Myocyte (in vitro differentiated cells): ENCODE measurements around the gene NANOS1. TPM values are rescaled to one million over a fixed set of nuclear protein-coding genes. Genes with fewer than 3 reads are reported as not detected.

ENCODE experiments used
- DNase-seq: peaks from one replicate; pipeline ENCODE4 v3.0.0-alpha.2; 2012; ENCODE audit warnings: low read depth
- total RNA-seq: library from RNA; depleted of rRNA; stranded (reverse); fragments of >200 nt; gene quantifications from 2 replicates; pipeline ENCODE4 v1.2.3, GENCODE V29; 2014

Gene NANOS1
- total RNA-seq, 1 donor from 2014 or later: 5.1 TPM

DNA sequence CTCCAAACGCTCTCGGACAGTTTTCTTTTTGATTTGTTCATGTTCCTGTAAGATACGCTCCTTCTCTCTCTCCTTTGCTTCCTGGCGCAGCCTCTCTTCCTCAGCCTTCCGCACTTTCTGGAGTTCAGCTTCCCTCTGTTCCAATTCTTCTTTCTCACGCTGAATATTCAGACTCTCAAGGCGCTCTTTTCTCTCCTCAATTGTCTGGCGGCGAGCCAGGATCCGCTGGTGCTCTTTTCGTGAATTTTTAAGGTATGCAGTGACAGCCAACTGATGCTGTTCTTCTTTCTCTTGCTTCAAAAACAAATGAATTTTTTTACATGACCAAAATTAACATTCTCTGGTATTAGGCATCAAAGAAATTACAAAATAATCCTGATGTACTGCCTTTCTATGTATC is 28.5 kb downstream of the NANOS1 start:
- DNase-seq: no peak

DNA sequence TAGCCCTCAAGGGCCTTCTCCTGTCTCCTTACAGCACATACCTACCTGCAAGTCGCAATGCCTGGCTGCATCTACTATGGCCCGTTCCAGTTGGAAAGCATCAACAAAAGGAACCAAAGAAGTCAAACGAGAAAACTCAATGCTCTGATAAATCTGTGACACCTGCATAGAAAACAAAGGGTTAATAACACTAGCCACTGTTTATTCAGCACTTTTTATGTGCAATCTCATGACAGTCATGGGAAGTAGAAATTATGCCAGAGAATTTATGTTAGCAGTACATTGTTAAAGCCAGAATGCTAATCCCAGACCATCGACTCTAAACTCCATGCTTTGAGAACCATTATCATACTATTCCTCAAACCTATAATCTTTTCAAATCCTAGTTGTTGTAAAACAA is 30.0 kb downstream of the NANOS1 start:
- DNase-seq: no peak

DNA sequence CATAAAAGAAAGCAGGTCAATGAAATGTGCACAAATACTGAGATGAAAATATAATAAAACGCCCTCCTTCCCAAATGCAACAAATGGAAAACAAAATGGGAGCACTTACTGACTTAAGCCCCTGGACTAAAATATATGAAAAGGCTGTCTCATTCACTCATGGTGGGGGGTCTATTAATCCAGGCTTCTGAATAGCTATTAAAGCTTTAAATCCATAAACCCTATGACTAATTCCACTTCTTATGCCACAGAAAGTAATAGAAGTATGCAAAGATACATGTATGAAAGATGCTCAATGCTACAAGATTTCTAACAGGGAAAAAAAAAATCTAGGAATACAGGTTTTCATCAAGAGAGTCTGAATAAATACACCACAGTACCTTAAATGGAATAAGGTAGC is 30.6 kb downstream of the NANOS1 start:
- no peak for DNase-seq

DNA sequence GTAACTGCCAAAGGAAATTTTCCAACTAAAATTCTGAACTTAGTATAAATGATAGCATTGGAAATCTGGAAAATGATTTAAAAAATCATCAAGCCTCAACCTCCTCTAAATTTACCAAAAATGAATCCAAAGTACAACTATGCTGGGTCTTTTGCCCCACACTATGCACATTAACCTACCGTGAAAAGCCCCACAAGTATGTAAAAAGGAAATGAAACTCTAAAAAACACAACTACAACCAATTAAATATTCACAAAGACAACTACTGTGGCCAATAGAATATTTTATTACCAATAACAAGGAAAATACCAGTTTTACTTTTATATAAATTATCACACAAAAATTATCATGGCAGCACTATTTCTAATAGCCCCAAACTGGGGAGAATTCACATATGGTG is 31.8 kb downstream of the NANOS1 start:
- DNase-seq: no peak

DNA sequence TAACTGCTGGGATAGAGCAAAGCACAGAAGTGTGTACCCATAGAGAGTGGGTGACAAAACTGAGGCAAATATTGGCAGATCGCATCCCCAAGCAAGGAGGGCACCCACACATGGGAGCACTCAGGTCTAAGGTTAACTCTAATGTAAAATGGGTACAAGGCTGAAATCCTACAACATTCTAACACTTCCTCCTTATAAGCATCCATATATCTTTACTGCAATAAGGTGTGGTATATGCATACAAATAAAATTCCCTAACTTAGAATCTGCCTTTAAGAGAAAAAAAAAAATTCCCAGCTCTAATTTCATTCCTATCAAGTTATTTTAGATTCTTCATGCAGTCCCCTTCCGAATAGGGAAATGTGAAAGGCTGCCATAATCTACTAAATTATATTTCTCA is 32.4 kb downstream of the NANOS1 start:
- DNase-seq: no peak

DNA sequence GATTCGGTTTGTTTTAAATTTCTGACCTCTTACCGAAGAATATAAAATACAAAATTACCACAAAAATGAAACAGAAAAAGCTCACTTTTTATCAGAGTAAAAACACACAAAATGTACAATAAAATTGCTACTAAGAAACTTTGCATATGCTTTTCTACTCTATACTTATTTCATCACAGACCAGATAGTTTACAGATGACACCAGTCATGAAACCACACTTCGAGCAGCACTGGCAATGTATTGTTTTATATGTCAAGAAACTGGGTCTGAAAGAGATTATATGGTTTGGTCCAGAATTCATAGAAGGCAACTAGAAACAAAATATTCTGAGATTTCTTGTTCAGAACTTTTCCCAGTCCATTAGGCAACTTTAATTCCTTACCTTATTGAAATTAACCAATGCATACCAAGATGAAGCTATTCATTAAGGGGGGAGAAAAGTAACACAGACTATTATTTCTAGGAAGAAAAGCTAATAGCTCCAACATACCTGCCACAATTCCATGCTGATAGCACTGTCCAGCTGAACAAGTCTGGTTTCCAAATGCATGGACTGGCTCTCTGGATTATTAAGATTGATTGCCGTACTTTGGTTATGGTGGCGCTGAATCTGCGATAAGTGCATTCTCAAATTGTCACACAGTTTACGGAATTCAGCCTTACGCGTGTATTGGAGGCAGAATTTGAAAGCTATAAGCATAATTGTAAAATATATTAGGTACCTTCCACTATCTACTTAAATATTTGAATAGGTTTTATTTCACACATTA is 41.1 kb downstream of the NANOS1 start:
- DNase-seq: no peak

DNA sequence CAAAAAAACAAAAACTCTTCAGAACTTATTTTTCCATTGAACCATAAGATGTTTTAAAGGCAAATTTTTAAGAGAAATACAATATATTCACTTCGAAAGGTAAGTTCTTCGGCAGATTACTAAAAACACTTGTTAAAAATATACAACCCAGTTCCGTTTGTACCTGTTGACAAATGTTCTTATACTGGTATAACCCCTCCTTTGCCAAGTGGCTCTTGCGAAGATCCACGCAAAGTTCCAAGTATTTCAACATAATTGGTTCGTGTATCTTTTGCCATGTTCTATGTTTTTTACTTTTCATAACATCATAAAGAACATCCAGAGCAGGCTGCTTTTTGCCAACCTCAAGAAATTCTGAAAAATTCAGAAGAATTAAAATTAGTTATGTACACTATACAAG is 44.1 kb downstream of the NANOS1 start:
- no peak for DNase-seq

DNA sequence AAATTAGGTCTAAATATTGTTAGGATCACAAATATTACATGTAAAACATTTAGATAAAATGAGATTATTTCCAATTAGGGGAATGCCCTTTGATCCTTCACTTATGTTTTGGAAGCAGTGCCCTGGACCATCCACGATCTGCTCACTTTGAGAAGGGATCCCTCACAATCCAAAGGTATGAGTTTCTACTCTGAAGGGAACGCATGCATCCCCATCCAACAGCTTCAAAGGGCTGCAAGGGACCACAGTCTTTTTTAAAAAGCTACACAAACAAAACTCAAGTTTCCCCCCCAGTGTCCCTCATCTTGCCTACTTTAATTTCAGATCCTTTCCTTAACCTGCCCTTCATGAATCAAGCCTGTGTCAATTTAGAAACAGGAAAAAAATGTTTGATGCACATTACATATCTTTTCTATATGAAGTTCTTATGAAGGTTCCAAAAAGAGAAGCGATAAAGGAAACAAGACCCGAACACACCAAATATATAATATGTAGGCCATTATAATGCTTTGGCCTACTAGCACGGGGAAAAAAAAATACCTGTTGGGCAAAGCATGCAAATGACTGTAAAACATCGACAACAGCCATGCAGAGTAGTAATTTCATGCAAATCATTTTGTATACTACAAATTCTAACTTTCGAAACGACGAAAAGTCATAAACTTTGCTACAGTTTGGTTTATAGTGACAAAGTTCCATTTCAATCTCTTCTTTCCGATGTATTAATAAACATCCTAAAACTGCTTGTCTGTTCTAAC is 49.1 kb downstream of the NANOS1 start:
- DNase-seq: no peak

DNA sequence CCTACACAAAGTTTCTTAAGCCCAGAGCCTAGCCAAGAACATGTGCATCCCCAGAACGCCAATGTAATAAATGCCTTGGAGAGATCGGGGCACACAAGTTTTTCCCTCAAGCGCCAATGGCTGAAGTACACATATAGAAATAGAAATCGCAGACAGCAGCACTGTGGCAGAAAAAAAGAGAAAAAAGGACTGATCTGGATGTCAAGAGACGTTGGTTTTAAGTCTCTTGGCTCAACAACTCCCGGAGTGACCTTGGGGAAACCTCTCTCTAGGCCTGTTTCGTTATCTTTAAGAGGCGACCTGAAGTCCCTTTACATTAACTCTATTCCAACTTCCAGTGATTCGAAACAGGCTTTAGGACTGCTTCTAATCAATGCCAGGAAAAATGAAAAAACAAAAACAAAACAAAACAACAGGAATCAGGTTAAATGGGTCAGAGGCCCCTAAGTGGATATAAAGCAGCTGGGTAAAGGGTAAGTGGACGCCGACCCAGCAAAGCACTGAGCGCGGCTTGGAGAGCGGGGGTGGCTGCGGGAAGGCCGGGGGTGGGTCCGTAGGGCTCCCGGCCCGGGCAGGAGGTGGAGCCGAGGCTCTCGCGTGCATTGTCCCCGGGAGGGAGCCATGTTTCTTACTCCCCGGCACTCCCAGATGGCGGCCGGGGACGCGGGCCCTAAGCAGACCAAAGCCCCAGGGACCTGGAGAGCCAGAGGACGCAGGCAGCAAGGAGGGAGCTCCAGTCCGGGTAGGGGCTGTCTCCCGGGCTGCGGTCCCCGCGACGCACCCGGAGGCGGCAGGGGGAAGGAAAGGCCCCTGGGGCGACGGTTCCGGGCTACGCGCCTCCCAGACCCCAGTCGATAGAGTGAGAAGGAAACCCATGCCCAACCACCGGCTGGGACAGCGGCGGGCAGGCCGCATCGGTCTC is 50.3 kb downstream of the NANOS1 start:
- DNase-seq: peak; percentile 84

DNA sequence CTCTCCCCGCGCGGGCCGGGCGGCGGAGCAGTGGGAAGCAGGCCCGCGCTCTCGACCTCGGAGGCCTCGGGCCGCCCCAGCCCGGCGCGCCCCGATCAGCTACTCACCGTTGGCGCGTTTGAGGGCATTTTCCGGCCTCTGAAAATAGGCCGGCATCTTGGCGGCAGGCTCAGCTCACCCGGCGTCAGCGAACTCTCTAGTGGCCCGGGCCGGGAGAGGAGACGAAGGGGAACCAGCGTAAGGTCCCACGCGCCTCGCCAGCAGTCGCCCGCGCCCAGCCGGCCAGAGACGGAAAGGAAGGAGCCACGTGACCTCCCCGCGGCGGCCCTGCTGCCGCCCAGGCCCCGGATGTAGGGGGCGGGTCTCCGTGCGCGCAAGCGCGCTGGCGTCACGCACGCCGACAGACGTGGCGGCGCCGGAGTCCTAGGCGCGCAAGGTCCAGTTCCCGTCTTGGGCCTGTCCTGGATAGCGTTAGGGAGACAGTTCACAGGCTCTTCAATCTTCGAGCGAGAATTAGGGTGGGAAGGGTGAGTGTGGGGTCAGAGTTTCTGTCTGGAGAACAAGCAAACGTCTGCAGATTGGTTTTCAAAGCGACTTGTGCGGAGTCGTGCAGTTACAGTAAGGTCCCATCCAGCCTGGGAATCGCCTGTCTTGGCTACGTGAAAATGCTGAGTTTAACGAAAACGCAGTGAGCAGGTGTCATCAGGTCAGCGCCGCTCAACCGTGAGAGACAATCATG is 51.2 kb downstream of the NANOS1 start, which contains the start of gene EIF3A:
Gene EIF3A, minus strand, starts transcription at position 297 of the 739 bp plus-strand sequence. Its CDS starts 141 bp downstream, at position 156.
- peak; percentile 90 for DNase-seq

Other genes starting within 250 kb of the NANOS1 start
- gene EIF3A, start 51.1 kb downstream of the NANOS1 start, total RNA-seq: 147 and 169 TPM in 2 replicates
- 48.8 and 57.9 TPM in 2 replicates for gene DENND10, start 74.4 kb downstream of the NANOS1 start, total RNA-seq
- gene SFXN4, start 136.0 kb downstream of the NANOS1 start, total RNA-seq: 18.2 and 33.2 TPM in 2 replicates
- gene PRDX3, start 149.1 kb downstream of the NANOS1 start, total RNA-seq: 204 and 246 TPM in 2 replicates
- gene GRK5, start 177.9 kb downstream of the NANOS1 start, total RNA-seq: 1.1 and 1.8 TPM in 2 replicates